GM18520 (cell line): Measurements from ENCODE around the gene GALNT2.
A peak's percentile ranks its signal among the peaks of the same experiment; 100 is the strongest.

Experiments
- ATAC-seq: cut with Tn5 transposase; IDR thresholded peaks from one replicate; pipeline ENCODE4 v1.9.1; 2021; ENCODE audit not compliant: unreplicated experiment

GALNT2 gene

GRCh38 chr1:230249695-230250480 lies 182.8 kb downstream of the GALNT2 start:
- no peak for ATAC-seq

- ATAC-seq: no peak
These were observed 183.6 kb downstream of the GALNT2 start for GRCh38 chr1:230250666-230251065.

- peak; percentile 79 for ATAC-seq
These were observed 184.7 kb downstream of the GALNT2 start for GRCh38 chr1:230251644-230252191.

- ATAC-seq: no peak
These were observed 186.1 kb downstream of the GALNT2 start for GRCh38 chr1:230253150-230253549.

- ATAC-seq: no peak
These were observed 187.2 kb downstream of the GALNT2 start for GRCh38 chr1:230254265-230254664.

GRCh38 chr1:230255116-230255515 lies 188.1 kb downstream of the GALNT2 start:
- no peak for ATAC-seq

- no peak for ATAC-seq
These were observed 189.0 kb downstream of the GALNT2 start for GRCh38 chr1:230255991-230256390.

- ATAC-seq: no peak
These were observed 189.9 kb downstream of the GALNT2 start for GRCh38 chr1:230256896-230257295.

GRCh38 chr1:230259621-230260020 lies 192.6 kb downstream of the GALNT2 start:
- ATAC-seq: no peak

GRCh38 chr1:230260831-230261230 lies 193.8 kb downstream of the GALNT2 start:
- no peak for ATAC-seq

- ATAC-seq: no peak
These were observed 195.1 kb downstream of the GALNT2 start for GRCh38 chr1:230261928-230262650.

GRCh38 chr1:230262867-230263567 lies 196.0 kb downstream of the GALNT2 start:
- no peak for ATAC-seq

GRCh38 chr1:230263568-230264195 lies 196.6 kb downstream of the GALNT2 start:
- no peak for ATAC-seq

GRCh38 chr1:230264342-230264741 lies 197.3 kb downstream of the GALNT2 start:
- no peak for ATAC-seq

- no peak for ATAC-seq
These were observed 198.4 kb downstream of the GALNT2 start for GRCh38 chr1:230265200-230266115.

- no peak for ATAC-seq
These were observed 199.4 kb downstream of the GALNT2 start for GRCh38 chr1:230266456-230266855.

GRCh38 chr1:230267338-230268065 lies 200.5 kb downstream of the GALNT2 start:
- no peak for ATAC-seq

- ATAC-seq: no peak
These were observed 201.5 kb downstream of the GALNT2 start for GRCh38 chr1:230268371-230269170.
